22Rv1 (cell line): ENCODE results near the gene NPC1.

Experiments
- H3K27ac ChIP-seq: fragments of 450-650 bp; 2 replicates; pipeline ENCODE4 v1.5.1; 2017
- ZFX ChIP-seq: fragments of 450-650 bp; IDR thresholded peaks from 2 replicates; pipeline ENCODE4 v1.6.1; 2017; ENCODE audit warnings: antibody characterized with exemption, borderline replicate concordance
- TF ChIP-seq, protein P1 (sequence below): fragments of 450-650 bp; IDR thresholded peaks from 2 replicates; pipeline ENCODE4 v1.5.1; 2017; ENCODE audit warnings: mild to moderate bottlenecking

NPC1 gene

DNA sequence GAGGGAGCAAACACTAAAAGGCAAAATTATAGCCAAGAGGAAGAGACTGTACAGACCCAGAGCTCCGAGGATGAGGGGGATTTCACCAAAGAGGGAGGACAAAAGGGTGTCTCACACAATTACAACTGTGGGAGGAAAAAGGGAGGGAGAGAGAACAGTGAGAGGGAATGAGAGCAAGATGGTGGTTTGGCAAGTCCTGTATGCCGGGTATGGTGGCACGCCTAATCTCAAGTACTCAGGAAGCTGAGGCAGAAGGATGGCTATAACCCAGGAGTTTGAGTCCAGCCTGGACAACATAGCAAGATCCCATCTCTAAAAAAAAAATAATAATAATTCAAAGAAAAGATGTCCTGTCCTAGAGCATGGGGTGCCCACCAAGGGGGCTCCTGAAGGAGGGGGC, 34.3 kb downstream of the NPC1 start:
- no peak for TF ChIP-seq ZFX
- no peak overlapping the region for H3K27ac ChIP-seq

DNA sequence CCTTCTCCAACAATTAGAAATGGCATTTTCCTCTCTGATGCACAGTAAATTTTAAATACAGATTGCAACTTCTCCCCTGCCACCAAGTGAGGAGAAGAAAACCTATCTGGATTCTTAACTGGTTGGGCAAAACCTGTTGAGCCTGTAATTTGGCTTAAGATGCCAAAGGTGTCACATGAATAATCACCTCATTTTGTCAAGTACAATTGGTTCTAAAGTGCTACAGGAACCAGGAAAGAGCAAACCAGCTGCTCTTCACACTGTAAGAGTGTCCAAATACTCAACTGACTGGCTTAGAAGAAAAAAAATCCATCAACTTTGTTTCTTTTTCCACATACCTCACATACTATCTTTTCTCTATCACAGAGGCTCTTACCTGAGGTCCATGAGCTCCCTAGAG, 35.4 kb downstream of the NPC1 start:
- TF ChIP-seq ZFX = no peak
- TF ChIP-seq, protein P1, sequence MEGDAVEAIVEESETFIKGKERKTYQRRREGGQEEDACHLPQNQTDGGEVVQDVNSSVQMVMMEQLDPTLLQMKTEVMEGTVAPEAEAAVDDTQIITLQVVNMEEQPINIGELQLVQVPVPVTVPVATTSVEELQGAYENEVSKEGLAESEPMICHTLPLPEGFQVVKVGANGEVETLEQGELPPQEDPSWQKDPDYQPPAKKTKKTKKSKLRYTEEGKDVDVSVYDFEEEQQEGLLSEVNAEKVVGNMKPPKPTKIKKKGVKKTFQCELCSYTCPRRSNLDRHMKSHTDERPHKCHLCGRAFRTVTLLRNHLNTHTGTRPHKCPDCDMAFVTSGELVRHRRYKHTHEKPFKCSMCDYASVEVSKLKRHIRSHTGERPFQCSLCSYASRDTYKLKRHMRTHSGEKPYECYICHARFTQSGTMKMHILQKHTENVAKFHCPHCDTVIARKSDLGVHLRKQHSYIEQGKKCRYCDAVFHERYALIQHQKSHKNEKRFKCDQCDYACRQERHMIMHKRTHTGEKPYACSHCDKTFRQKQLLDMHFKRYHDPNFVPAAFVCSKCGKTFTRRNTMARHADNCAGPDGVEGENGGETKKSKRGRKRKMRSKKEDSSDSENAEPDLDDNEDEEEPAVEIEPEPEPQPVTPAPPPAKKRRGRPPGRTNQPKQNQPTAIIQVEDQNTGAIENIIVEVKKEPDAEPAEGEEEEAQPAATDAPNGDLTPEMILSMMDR = no peak
- H3K27ac ChIP-seq = peak overlapping the region; percentile 7; the same call in 1 of the 2 replicates

DNA sequence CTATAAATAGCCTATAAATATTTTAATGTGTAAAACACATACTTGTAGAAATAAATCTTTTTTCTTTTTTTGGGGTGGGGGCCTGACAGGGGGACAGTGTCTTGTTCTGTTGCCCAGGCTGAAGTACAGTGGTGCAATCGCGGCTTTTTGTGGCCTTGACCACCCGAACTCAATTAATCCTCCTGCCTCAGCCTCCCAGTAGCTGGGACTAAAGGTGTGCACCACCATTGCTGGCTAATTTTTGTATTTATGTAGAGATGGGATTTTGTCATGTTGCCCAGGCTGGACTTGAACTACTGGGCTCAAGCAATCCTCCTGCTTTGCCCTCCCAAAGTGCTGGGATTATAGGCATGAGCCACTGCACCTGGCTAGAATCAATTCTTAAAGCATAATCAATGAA, 37.6 kb downstream of the NPC1 start:
- no peak for TF ChIP-seq ZFX
- TF ChIP-seq, protein P1 = no peak
- H3K27ac ChIP-seq = no peak overlapping the region

DNA sequence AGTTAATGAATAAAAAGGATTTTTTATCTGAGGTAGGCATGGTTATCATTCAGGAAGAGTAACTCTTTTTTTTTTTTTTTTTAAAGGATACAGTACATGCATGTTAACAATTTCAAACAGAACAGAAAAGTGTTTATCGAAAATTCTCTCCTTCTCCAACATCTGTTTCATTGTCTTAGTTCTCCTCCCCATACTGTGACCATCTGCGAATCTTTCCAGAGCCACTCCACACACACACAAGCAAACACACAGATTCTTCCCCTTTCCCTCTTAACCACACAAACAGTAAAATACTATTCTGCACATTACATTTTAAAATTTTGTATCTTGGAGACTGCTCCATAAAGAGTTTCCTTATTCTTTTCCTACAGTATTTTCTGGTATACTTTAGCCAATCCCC, 38.0 kb downstream of the NPC1 start:
- TF ChIP-seq ZFX = no peak
- TF ChIP-seq, protein P1 = no peak
- no peak overlapping the region for H3K27ac ChIP-seq

DNA sequence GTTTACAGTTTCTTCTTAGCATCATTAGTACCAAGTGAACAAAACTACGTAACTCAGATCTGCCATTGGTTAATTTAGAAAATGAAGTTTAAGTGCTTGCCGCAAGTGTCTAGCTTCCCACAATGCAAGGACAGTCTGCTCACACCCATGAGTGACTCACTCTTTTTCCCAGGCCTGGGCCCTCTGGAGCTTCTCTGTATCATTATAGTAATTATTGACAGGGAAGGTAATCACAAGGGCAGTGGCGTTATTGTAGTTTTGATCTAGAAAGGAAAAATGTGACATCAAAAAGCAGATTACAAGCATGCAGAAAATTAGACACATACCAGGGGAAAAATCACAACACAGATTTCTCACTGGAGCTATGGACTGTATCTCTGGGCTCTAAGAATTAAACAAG, 38.5 kb downstream of the NPC1 start:
- no peak overlapping the region for H3K27ac ChIP-seq
- TF ChIP-seq, protein P1 = no peak
- TF ChIP-seq ZFX = no peak

DNA sequence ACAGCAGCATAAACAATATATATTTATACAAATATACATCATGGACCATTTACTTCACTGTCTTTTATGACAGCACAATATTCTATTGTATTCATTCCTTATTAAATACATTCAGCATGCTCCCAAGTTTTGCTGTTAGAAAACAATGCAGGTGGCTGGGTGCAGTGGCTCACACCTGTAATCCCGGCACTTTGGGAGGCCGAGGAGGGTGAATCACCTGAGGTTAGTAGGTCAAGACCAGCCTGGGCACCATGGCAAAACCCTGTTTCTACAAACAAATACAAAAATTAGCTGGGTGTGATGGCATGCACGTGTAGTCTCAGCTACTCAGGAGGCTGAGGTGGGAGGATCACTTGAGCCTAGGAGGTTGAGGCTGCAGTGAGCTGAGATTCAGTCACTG, 39.0 kb downstream of the NPC1 start:
- H3K27ac ChIP-seq = no peak overlapping the region
- TF ChIP-seq, protein P1 = no peak

DNA sequence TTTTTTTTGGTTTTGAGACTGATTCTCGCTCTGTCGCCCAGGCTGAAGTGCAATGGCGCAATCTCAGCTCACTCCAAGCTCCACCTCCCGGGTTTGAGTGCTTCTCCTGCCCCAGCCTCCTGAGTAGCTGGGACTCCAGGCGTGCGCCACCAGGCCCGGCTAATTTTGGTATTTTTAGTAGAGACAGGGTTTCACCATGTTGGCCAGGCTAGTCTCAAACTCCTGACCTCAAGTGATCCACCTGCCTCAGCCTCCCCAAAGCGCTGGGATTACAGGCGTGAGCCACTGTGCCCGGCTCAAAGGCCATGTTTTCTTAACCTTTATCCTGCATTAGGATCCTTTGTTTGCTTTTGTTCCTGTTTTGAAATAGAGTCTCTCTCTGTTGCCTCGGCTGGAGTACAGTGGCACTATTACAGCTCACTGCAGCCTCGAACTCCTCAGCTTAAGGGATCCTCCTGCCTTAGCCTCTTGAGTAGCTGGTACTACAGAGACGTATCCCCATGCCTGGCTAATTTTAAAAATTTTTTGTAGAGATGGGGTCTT, 41.0 kb downstream of the NPC1 start:
- TF ChIP-seq, protein P1 = no peak
- no peak overlapping the region for H3K27ac ChIP-seq

DNA sequence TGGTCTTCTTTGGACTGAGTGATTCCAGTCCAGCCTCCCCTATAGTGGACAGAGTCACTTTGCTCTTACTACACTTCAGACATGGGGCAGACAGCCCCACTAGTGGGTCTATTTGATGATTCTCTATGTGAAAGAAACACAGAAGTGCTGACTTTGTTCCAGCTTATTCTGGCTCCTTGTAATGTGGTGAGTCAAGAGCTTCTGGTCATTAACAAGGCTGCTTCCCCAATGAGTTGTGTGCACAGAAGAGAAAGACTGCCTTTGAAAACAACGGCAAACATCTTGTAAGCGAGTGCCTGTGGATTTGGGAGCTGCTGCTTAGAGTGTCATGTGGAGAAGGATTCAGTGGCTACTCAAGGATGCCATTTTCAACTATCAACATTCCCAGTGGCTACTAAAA, 43.8 kb downstream of the NPC1 start:
- TF ChIP-seq, protein P1 = no peak
- TF ChIP-seq ZFX = no peak
- H3K27ac ChIP-seq = no peak overlapping the region
